Natural killer cell treated with Interleukin-12 subunit alpha and Interleukin-12 subunit beta and Interleukin-15 and Interleukin-18, amount 100 ng/mL, for 72 hours (primary cell): ENCODE data around the gene TPO. TPM values are rescaled to one million over a fixed set of nuclear protein-coding genes. Genes with fewer than 3 reads are reported as not detected.

Experiments used
- ATAC-seq, 2 donors: fragments of 150-1000 bp; cut with Tn5 transposase in 1 of 2; sonication (Bioruptor Pico), chemical (Tn5 transposase) in 1 of 2; 2 replicates each; pipeline ENCODE4 v1.10.0; 2021
- DNase-seq: peaks from one replicate; pipeline ENCODE4 v3.0.0; 2022; ENCODE audit warnings: low spot score
- H3K27ac Mint-ChIP-seq, 2 donors: 1 replicate in 1 of 2; 2 replicates in 1 of 2; pipeline ENCODE4 v1.8.0; 2022; ENCODE audit warnings: mixed read lengths in 2 of 2, mild to moderate bottlenecking in 1 of 2, moderate library complexity in 1 of 2
- H3K27me3 Mint-ChIP-seq, 2 donors: 1 replicate in 1 of 2; 2 replicates in 1 of 2; pipeline ENCODE4 v1.8.0; 2022; ENCODE audit warnings: mixed read lengths in 2 of 2
- H3K36me3 Mint-ChIP-seq: one replicate; pipeline ENCODE4 v1.8.0; 2022; ENCODE audit warnings: mixed read lengths
- H3K4me1 Mint-ChIP-seq, 2 donors: 1 replicate in 1 of 2; 2 replicates in 1 of 2; pipeline ENCODE4 v1.8.0; 2022; ENCODE audit warnings: low read depth in 2 of 2, mixed read lengths in 2 of 2, mild to moderate bottlenecking in 1 of 2
- H3K4me3 Mint-ChIP-seq: one replicate; pipeline ENCODE4 v1.8.0; 2022; ENCODE audit warnings: mixed read lengths
- H3K9me3 Mint-ChIP-seq: 2 replicates; pipeline ENCODE4 v1.8.0; 2022; ENCODE audit warnings: mixed read lengths
- total RNA-seq, 2 donors: library from RNA; stranded (reverse); gene quantifications; one replicate each; pipeline ENCODE4 v1.2.3, GENCODE V29; 2022

The TPO gene
- total RNA-seq, 2 donors from 2014 or later, result not detected

- ATAC-seq (no peak), DNase-seq (no peak)
- Mint-ChIP-seq H3K36me3 (no peaks in the 10 kb centered on the region), H3K9me3 (no peaks in the 10 kb centered on the region), H3K4me1 (no peaks in the 10 kb centered on the region), H3K4me3 (no peak overlapping the region), H3K27me3 (peaks cover 0 to 8% of the 10 kb centered on the region in 2 donors), H3K27ac (no peak overlapping the region)
Measured at GRCh38 chr2:1440581-1440980, 27.3 kb downstream of the TPO start.

GRCh38 chr2:1446301-1446700 is 33.0 kb downstream of the TPO start:
- no peak overlapping the region for H3K4me3 Mint-ChIP-seq
- DNase-seq, result no peak
- H3K36me3 Mint-ChIP-seq, result no peaks in the 10 kb centered on the region
- H3K4me1 Mint-ChIP-seq, result no peaks in the 10 kb centered on the region
- no peak for ATAC-seq
- no peaks in the 10 kb centered on the region for H3K9me3 Mint-ChIP-seq
- no peak overlapping the region for H3K27ac Mint-ChIP-seq
- peaks cover 24 to 25% of the 10 kb centered on the region in 2 donors for H3K27me3 Mint-ChIP-seq

GRCh38 chr2:1448009-1448408 is 34.7 kb downstream of the TPO start:
- ATAC-seq (peak in 1 of 2 donors; percentile 57), DNase-seq (no peak)
- H3K4me3 Mint-ChIP-seq, result no peak overlapping the region
- no peaks in the 10 kb centered on the region for H3K9me3 Mint-ChIP-seq
- H3K4me1 Mint-ChIP-seq, result no peaks in the 10 kb centered on the region
- H3K27me3 Mint-ChIP-seq, result peaks cover 24% of the 10 kb centered on the region in 2 donors
- no peak overlapping the region for H3K27ac Mint-ChIP-seq
- H3K36me3 Mint-ChIP-seq, result no peaks in the 10 kb centered on the region

- H3K36me3 Mint-ChIP-seq, result no peaks in the 10 kb centered on the region
- ATAC-seq, result no peak
- no peaks in the 10 kb centered on the region for H3K4me1 Mint-ChIP-seq
Measured at GRCh38 chr2:1450915-1451314, 37.7 kb downstream of the TPO start.

GRCh38 chr2:1451422-1451821 is 38.2 kb downstream of the TPO start:
- H3K4me1 Mint-ChIP-seq, result no peaks in the 10 kb centered on the region
- peaks cover 20 to 24% of the 10 kb centered on the region in 2 donors for H3K27me3 Mint-ChIP-seq
- no peaks in the 10 kb centered on the region for H3K9me3 Mint-ChIP-seq
- DNase-seq (no peak), ATAC-seq (no peak)
- H3K27ac Mint-ChIP-seq, result no peak overlapping the region
- no peak overlapping the region for H3K4me3 Mint-ChIP-seq
- H3K36me3 Mint-ChIP-seq, result no peaks in the 10 kb centered on the region

More at GRCh38 chr2:1450915-1451314, 37.7 kb downstream of the TPO start:
- no peak overlapping the region for H3K27ac Mint-ChIP-seq
- no peaks in the 10 kb centered on the region for H3K9me3 Mint-ChIP-seq
- DNase-seq, result no peak
- H3K27me3 Mint-ChIP-seq, result peaks cover 20 to 24% of the 10 kb centered on the region in 2 donors
- no peak overlapping the region for H3K4me3 Mint-ChIP-seq

GRCh38 chr2:1453561-1453960 is 40.3 kb downstream of the TPO start:
- no peak for ATAC-seq
- no peak for DNase-seq
- no peak overlapping the region for H3K4me3 Mint-ChIP-seq
- H3K27me3 Mint-ChIP-seq, result peaks cover 7 to 9% of the 10 kb centered on the region in 2 donors
- no peaks in the 10 kb centered on the region for H3K9me3 Mint-ChIP-seq
- H3K27ac Mint-ChIP-seq, result no peak overlapping the region
- H3K36me3 Mint-ChIP-seq, result no peaks in the 10 kb centered on the region
- no peaks in the 10 kb centered on the region for H3K4me1 Mint-ChIP-seq

GRCh38 chr2:1454346-1454745 is 41.1 kb downstream of the TPO start:
- H3K36me3 Mint-ChIP-seq, result no peaks in the 10 kb centered on the region
- no peak for DNase-seq
- H3K27ac Mint-ChIP-seq, result no peak overlapping the region
- peaks cover 0 to 9% of the 10 kb centered on the region in 2 donors for H3K27me3 Mint-ChIP-seq
- ATAC-seq, result no peak
- no peaks in the 10 kb centered on the region for H3K4me1 Mint-ChIP-seq
- H3K9me3 Mint-ChIP-seq, result no peaks in the 10 kb centered on the region
- no peak overlapping the region for H3K4me3 Mint-ChIP-seq

- no peak for DNase-seq
- peaks cover 0 to 8% of the 10 kb centered on the region in 2 donors for H3K27me3 Mint-ChIP-seq
- no peaks in the 10 kb centered on the region for H3K36me3 Mint-ChIP-seq
- H3K4me3 Mint-ChIP-seq, result no peak overlapping the region
- no peak for ATAC-seq
- H3K9me3 Mint-ChIP-seq, result no peaks in the 10 kb centered on the region
- no peaks in the 10 kb centered on the region for H3K4me1 Mint-ChIP-seq
- H3K27ac Mint-ChIP-seq, result no peak overlapping the region
Measured at GRCh38 chr2:1455466-1455865, 42.2 kb downstream of the TPO start.

- no peak overlapping the region for H3K4me3 Mint-ChIP-seq
- no peak overlapping the region for H3K27ac Mint-ChIP-seq
- ATAC-seq (no peak), DNase-seq (no peak)
- H3K36me3 Mint-ChIP-seq, result no peaks in the 10 kb centered on the region
- peaks cover 0 to 6% of the 10 kb centered on the region in 2 donors for H3K27me3 Mint-ChIP-seq
- H3K4me1 Mint-ChIP-seq, result no peaks in the 10 kb centered on the region
- H3K9me3 Mint-ChIP-seq, result no peaks in the 10 kb centered on the region
Measured at GRCh38 chr2:1458432-1458831, 45.2 kb downstream of the TPO start.

GRCh38 chr2:1459727-1460126 is 46.5 kb downstream of the TPO start:
- H3K27me3 Mint-ChIP-seq, result peaks cover 0 to 6% of the 10 kb centered on the region in 2 donors
- no peaks in the 10 kb centered on the region for H3K36me3 Mint-ChIP-seq
- no peak for ATAC-seq
- H3K9me3 Mint-ChIP-seq, result no peaks in the 10 kb centered on the region
- DNase-seq, result no peak
- H3K27ac Mint-ChIP-seq, result no peak overlapping the region
- no peaks in the 10 kb centered on the region for H3K4me1 Mint-ChIP-seq
- H3K4me3 Mint-ChIP-seq, result no peak overlapping the region

- ATAC-seq, result no peak
Measured at GRCh38 chr2:1460851-1461418, 47.7 kb downstream of the TPO start.

GRCh38 chr2:1461507-1462390 is 48.5 kb downstream of the TPO start:
- Mint-ChIP-seq H3K27me3 (peaks cover 9% of the 10 kb centered on the region in 2 donors), H3K9me3 (no peaks in the 10 kb centered on the region), H3K4me3 (no peak overlapping the region), H3K4me1 (no peaks in the 10 kb centered on the region), H3K36me3 (no peaks in the 10 kb centered on the region), H3K27ac (no peak overlapping the region)
- ATAC-seq (peak in 1 of 2 donors; percentile 24), DNase-seq (no peak)

More at GRCh38 chr2:1460851-1461418, 47.7 kb downstream of the TPO start:
- no peak overlapping the region for H3K4me3 Mint-ChIP-seq
- DNase-seq, result no peak
- no peaks in the 10 kb centered on the region for H3K9me3 Mint-ChIP-seq
- no peaks in the 10 kb centered on the region for H3K36me3 Mint-ChIP-seq
- peaks cover 1 to 9% of the 10 kb centered on the region in 2 donors for H3K27me3 Mint-ChIP-seq
- no peaks in the 10 kb centered on the region for H3K4me1 Mint-ChIP-seq
- H3K27ac Mint-ChIP-seq, result no peak overlapping the region

GRCh38 chr2:1462994-1463393 is 49.7 kb downstream of the TPO start:
- ATAC-seq, result no peak
- Mint-ChIP-seq H3K4me1 (no peaks in the 10 kb centered on the region), H3K27me3 (peaks cover 11 to 17% of the 10 kb centered on the region in 2 donors), H3K9me3 (no peaks in the 10 kb centered on the region), H3K27ac (no peak overlapping the region), H3K36me3 (no peaks in the 10 kb centered on the region), H3K4me3 (no peak overlapping the region)
- DNase-seq, result no peak

GRCh38 chr2:1472350-1472749 is 59.1 kb downstream of the TPO start:
- no peaks in the 10 kb centered on the region for H3K4me1 Mint-ChIP-seq
- no peaks in the 10 kb centered on the region for H3K36me3 Mint-ChIP-seq
- H3K27ac Mint-ChIP-seq, result no peak overlapping the region
- peak in 1 of 2 donors; percentile 13 for ATAC-seq
- no peak overlapping the region for H3K4me3 Mint-ChIP-seq
- no peak for DNase-seq
- H3K9me3 Mint-ChIP-seq, result no peaks in the 10 kb centered on the region
- H3K27me3 Mint-ChIP-seq, result peaks cover 19 to 32% of the 10 kb centered on the region in 2 donors
